ENCODE measurements around the gene PHF19. TPM values are rescaled to one million over a fixed set of nuclear protein-coding genes. Genes with fewer than 3 reads are reported as not detected.

PHF19 gene
- total and polyA plus RNA-seq, 2 of the 8 experiments (the other 6 are each of a cell fraction or from before 2014, with no cell fraction given): 28.2 to 31.8 TPM

GRCh38 chr9:120915854-120916470 lies 39.0 kb upstream of the PHF19 start:
- Histone ChIP-seq H3K4me1 (replicated peaks in 1 of 4; ENCODE audit: control insufficient read depth in 3 of 4, insufficient read depth in 4 of 4, low read length in 3 of 4) (peaks cover 0 to 12% (median 8%) of the 10 kb centered on the region in 4 experiments; a peak in 5 of 7 replicates), H3K9ac (replicated peaks in 1 of 4; ENCODE audit: extremely low read depth in 1 of 4, low read depth in 3 of 4, low read length in 3 of 4) (no peak overlapping the region), H4K8ac (ENCODE audit: extremely low read depth, insufficient read depth, low read length) (no peak overlapping the region), H2AK5ac (ENCODE audit: low read depth, low read length) (no peak overlapping the region), H3K4ac (replicated peaks; ENCODE audit: insufficient read length, low read depth, low read length) (no peak overlapping the region), H3K27ac (ENCODE audit: low read depth, low read length) (no peak overlapping the region), H3K79me2 (ENCODE audit: control insufficient read depth in 1 of 2, insufficient read depth in 2 of 2, low read length in 2 of 2) (no peaks in the 10 kb centered on the region), H2BK15ac (ENCODE audit: low read length) (no peak overlapping the region), H2BK120ac (replicated peaks; ENCODE audit: low read depth, low read length) (no peak overlapping the region), H2BK12ac (ENCODE audit: low read depth, low read length) (no peak overlapping the region), H3K36me3 (ENCODE audit: control insufficient read depth in 2 of 4, insufficient read depth in 4 of 4, low read length in 3 of 4) (no peaks in the 10 kb centered on the region), H3K4me3 (ENCODE audit: extremely low read depth in 1 of 4, insufficient read depth in 2 of 4, low read depth in 3 of 4, low read length in 4 of 4) (no peak overlapping the region), H3K79me1 (ENCODE audit: low read depth, low read length) (no peaks in the 10 kb centered on the region), H3K56ac (replicated peaks; ENCODE audit: insufficient read length, low read depth, low read length) (no peak overlapping the region), H3K18ac (ENCODE audit: extremely low read depth, low read length) (no peak overlapping the region), H3K27me3 (replicated peaks in 1 of 4; ENCODE audit: control insufficient read depth in 3 of 4, extremely low read depth in 1 of 4, insufficient read depth in 3 of 4, low read length in 3 of 4) (no peaks in the 10 kb centered on the region; a peak in 1 of 7 replicates), H2AFZ (ENCODE audit: low read length) (no peak overlapping the region), H3K4me2 (ENCODE audit: insufficient read depth in 1 of 2, low read depth in 2 of 2, low read length in 2 of 2) (no peak overlapping the region), H2BK20ac (ENCODE audit: low read length) (no peak overlapping the region), H3K9me3 (ENCODE audit: insufficient read depth in 2 of 2, low read depth in 1 of 2, low read length in 1 of 2) (no peaks in the 10 kb centered on the region), H4K5ac (ENCODE audit: insufficient read length, low read depth, low read length) (no peak overlapping the region), H3K23me2 (ENCODE audit: low read depth, low read length) (no peaks in the 10 kb centered on the region), H4K91ac (replicated peaks; ENCODE audit: insufficient read length, low read length) (no peak overlapping the region), H3K23ac (ENCODE audit: insufficient read length) (no peak overlapping the region), H2BK5ac (ENCODE audit: low read depth, low read length) (no peak overlapping the region), H4K20me1 (replicated peaks in 1 of 2; ENCODE audit: control insufficient read depth in 1 of 2, insufficient read depth in 2 of 2, low read length in 2 of 2) (no peaks in the 10 kb centered on the region), H3K14ac (ENCODE audit: insufficient read length) (no peak overlapping the region)
- ChIA-PET CTCF (ENCODE audit: partially characterized antibody) (interaction anchor here (0.7 to 2.4 kb wide), 12 partner anchors 10 to 428 kb away, joined by 3 to 12 read pairs (median 6); partner anchors contain the start of gene TRAF1), POLR2A (ENCODE audit: partially characterized antibody) (interaction anchor here (0.7 to 2.5 kb wide), 4 partner anchors 9 to 59 kb away, joined by 3 to 7 read pairs (median 4); no protein-coding TSS in a partner anchor)
- FAIRE-seq: no peak
- no peak for DNase-seq (ENCODE audit: low read depth in 1 of 2, low spot score in 2 of 2)
- no peak for TF ChIP-seq SP1 (IDR thresholded peaks at IDR 0.05; ENCODE audit: low read depth, low read length)
- no peak for TF ChIP-seq CHD2 (IDR thresholded peaks at IDR 0.05; ENCODE audit: low read length)
- no peak for TF ChIP-seq NRF1 (IDR thresholded peaks at IDR 0.05; ENCODE audit: low read depth, low read length)
- no peak for TF ChIP-seq CBX8 (IDR thresholded peaks at IDR 0.05; ENCODE audit: borderline replicate concordance, low read depth, low read length)
- no peak for TF ChIP-seq E2F6 (IDR thresholded peaks at IDR 0.05)
- TF ChIP-seq SP2 (IDR thresholded peaks at IDR 0.05; ENCODE audit: low read length): no peak
- no peak for TF ChIP-seq JUN (IDR thresholded peaks at IDR 0.05; ENCODE audit: low read depth, low read length)
- no peak for TF ChIP-seq CTBP2 (IDR thresholded peaks at IDR 0.05; ENCODE audit: borderline replicate concordance, insufficient read depth, insufficient read length, low read length)
- no peak for TF ChIP-seq GTF2F1 (IDR thresholded peaks at IDR 0.05; ENCODE audit: borderline replicate concordance, low read depth, low read length)
- TF ChIP-seq BRCA1 (IDR thresholded peaks at IDR 0.05; ENCODE audit: low read depth, low read length): no peak
- TF ChIP-seq JUND (IDR thresholded peaks at IDR 0.05; ENCODE audit: low read length): no peak
- no peak for TF ChIP-seq RXRA (IDR thresholded peaks at IDR 0.05; ENCODE audit: insufficient read depth, low read depth, low read length)
- TF ChIP-seq POLR2AphosphoS5 (IDR thresholded peaks at IDR 0.05; ENCODE audit: low read depth, low read length): no peak
- WGBS, 2 experiments (ENCODE audit: extremely low coverage in 1 of 2, insufficient coverage in 1 of 2, insufficient read length in 1 of 2, insufficient replicate concordance in 2 of 2, low coverage in 1 of 2, low lambda C conversion rate in 2 of 2, missing lambda C conversion rate in 1 of 2): 84% methylated on average over 5 of the region's 5 CpGs; no CpG with 5 or more reads in 1 of the 2 experiments
